Activated T-cell treated with anti-CD3 and anti-CD28 coated beads, Interleukin-2, amount 50 U/mL, for 48 hours (primary cell): Measurements from ENCODE around the gene IP6K1.
"Not testable (repeated sequence)": the region's sequence is repeated elsewhere in the genome, so short reads cannot be mapped to it uniquely, and the experiment has no call there.

ENCODE experiments used
- DNase-seq, 2 experiments: peaks; one replicate each; pipeline ENCODE4 v3.0.0-alpha.2; 2020

Gene IP6K1

DNA sequence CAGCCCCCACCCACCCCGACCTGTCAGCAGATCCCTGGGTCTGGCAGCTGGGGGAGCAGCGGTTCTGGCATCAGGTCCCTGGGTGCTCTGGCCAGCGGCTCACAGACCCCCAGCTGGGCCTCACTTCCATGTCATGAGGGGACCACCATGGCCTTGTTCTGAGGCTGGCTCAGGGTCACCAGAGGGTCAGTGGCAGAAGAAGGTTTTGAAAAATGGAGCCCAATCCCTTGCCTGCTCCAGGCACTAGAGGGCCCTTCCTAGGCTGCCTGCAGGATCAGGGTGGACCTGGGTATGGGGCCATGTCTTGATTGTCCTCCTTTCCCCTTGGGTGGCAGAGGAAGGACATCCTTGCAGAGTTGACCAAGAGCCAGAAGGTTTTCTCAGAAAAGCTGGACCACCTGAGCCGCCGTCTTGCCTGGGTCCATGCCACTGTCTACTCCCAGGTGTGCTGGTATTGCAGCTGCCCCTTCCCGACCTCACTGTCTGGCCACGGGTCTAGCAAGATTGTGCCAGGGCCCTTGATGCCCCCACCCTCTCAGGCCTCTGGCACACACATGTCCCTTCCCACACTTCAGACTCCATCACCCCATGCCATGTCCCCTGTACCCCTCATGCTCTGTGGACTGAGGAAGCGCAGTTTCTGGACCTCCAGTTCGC lies 79.8 kb downstream of the IP6K1 start:
- DNase-seq = no peak

DNA sequence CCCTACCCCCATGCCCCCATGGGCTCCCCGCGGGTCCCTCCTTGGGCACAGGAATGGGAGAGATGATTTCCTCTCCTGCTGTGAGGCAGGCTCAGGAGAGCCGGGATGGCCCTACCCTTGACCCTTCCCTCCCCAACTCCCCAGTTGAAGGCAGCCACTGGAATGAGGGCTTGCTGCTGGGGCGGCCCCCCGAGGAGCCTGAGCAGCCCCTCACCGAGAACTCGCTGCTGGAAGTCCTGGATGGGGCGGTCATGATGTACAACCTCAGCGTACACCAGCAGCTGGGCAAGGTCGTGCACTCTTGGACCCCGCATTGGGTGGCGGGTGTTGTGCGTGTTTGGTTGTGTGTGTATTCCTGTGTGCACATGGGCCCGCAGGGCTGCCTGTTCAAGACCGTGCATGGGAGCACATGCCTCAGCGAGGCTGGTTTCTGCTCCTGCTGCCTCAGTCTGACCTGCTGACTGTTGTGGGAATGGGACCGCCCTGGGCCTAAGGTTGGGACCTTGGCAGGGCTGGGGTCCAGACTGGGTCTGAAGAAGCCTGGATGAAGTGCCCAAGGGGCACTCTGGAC lies 80.9 kb downstream of the IP6K1 start:
- no peak for DNase-seq

DNA sequence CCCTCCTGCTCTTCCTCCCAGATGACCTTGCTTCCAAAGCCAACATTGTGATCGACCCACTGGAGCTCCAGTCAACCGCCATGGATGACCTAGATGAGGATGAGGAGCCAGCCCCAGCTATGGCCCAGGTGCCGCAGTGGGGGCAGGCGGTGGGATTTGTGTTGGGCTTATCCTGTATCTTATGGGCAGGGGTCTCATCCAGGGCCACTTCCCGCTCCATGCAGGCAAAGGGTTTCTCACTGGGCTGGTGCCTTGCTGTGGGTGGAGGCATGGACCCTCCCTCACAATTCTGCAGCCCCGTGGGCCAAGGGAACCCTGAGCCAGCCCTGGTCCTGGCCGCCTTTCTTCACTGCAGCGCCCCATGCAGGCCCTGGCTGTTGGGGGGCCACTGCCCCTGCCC lies 81.7 kb downstream of the IP6K1 start:
- no peak for DNase-seq

DNA sequence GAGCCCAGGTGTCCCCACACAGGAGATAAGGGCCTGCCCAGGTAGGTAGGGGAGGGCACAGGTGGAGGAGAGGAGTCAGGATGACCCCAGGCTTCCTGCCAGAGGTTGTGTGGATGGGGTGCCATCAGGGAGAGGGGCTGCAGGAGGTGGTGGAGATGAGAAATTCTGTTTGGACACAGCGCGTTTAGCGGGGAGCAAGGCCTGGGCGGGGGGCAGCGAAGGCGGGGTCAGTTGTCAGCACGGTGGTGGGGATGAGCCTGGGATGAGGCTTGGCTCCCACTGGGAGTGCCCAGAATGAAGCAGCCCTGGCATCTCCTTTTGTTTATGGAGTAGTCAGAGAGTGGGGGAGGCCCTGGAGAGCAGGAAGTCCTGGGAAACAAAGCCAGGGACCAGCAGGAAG lies 82.4 kb downstream of the IP6K1 start:
- DNase-seq = no peak

DNA sequence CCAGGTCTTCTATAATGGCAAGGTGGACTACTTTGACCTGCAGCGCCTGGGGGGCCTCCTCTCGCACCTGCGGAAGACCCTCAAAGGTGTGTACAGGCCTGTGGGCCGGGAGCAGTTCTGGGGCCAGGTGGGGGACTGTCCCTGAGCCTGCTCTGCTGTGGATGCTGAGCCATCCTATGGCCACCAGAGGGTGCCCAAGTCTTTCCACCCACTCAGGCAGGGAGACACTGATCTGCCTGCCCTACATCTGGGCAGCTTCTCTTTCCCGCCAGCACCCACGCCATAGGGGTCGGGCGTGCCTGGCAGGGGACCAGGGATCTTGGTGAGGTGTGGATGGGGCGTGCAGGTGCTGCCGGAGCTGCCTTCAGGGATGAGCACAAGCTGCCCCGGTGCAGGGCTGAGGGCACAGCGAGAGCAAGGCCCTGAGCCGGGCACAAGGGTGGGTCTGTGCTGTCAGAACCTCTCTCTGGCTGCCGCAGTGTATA lies 82.9 kb downstream of the IP6K1 start:
- DNase-seq = peak; percentile 73 to 80

DNA sequence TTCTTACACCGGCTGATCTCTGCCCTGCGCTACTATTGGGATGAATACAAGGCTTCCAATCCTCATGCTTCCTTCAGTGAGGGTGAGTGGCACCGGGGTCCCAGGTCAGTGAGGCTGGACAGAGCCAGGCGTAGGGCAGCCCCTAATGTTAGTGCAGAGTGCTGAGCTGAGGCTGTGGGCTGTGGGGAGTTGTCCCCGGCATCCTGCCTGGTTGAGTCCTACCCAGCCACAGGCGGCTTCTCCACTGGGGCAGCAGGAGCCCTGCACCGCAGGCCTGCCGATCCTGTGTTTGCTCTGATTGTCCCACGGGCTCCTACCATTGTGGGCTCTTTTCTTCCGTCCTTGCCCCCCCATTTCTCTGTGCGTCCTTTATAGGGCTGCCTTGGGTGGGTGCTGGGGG lies 83.7 kb downstream of the IP6K1 start:
- no peak for DNase-seq

DNA sequence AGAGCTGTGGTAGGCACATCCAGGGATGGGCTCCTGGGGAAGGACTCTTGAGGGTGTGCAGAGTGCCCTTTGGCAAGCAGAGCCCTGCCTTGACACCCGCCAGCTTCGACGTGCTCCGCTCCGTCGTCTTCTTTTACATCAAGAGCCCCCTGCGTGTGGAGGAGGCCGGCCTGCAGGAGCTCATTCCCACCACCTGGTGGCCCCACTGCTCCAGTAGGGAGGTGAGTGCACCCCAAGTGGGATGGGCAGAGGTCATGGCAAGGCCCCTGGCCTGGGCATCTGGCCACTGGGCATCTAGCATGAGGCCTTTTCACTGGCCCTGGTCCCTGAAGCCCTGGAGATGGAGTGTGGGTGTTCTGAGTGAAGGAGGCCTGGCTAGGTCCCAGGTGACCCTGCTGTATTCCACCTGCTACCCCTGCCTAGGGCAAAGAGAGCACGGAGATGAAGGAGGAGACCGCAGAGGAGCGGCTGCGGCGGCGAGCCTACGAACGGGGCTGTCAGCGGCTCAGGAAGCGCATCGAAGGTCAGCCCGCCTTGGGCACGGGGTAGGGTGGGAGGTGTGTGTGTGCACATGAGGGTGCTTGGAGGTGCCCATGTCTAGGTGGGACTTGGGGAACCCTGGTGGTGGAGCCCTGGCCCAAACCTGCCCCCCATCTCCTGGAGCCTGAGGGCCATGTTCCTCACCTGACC lies 84.8 kb downstream of the IP6K1 start:
- DNase-seq = peak in 1 of 2 experiments; percentile 40

DNA sequence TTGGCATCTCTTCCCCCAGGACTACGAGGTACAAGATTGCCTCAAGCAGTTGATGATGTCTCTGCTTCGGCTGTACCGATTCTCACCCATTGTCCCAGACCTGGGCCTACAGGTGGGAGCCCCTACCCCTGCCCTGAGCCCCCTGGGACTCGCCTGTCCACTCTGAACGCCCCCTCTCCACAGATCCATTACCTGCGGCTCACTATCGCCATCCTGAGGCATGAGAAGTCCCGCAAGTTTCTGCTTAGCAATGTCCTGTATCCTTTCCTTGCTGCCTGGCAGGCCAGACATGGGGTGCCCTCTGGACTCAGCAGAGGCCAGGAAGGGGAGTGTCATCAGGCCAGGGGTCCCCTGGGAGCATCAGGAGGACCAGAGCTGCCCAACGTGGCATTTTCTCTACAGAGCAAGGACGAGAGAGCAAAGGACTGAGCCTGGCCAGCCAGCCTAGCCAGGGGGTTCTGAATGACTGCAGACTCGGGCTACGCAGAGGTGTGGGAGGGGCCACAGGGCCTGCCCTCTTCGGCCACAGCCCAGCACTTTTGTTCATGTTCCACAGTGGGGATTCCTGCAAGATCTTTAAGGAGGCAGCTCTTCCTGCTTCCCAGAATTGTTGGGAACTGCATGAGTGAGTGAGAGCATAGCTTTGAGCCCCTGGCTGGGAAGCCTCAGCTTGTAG lies 85.8 kb downstream of the IP6K1 start:
- DNase-seq = no peak

DNA sequence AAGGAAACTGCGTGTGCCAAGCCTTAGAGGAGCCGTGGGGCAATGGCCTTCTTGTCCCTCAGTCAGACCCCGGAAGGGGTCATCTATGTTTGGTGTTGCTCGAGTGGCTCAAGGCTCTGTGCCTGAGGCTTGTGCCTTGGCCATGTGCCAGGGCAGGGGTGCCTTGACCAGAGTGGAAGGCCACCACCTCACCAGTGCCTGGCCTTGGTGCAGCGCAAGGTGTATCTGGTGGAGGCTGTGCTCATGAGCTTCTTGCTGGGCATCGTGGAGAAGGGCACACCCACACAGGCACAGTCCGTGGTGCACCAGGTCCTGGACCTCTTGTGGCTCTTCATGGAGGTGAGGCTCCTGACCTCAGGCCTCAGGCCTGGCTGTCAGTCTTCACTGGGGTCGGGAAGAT lies 86.3 kb downstream of the IP6K1 start:
- DNase-seq = no peak

DNA sequence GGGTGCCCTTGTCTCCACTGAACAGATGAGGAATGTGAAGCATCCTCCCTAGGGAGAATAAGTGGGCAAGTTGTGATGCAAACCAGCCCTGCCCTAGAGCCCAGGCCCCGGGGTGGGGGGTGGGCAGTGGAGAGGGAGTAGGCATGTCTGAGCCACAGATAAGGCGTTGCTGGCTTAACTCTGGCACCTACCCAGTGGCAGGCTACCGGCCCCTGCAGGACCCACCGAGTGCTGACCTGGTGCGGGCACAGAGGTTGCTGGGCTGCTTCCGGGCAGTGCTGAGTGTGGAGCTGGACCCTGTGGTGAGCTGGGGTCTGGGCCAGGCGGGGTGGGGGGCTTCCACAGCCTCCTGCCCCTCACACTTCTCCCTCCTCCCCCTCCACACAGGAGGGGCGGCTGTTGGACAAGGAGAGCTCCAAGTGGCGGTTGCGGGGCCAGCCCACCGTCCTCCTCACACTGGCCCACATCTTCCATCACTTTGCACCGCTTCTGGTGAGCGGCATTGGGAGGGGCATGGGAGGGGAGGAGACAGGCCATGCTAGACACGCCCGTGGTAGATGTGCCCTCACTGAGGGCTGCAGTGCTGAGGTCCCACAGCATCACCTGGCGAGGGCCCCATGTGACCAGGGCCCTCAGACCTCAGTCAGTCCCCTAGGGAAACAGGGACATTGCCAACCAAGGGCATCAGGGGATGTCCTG lies 86.9 kb downstream of the IP6K1 start:
- DNase-seq = no peak

DNA sequence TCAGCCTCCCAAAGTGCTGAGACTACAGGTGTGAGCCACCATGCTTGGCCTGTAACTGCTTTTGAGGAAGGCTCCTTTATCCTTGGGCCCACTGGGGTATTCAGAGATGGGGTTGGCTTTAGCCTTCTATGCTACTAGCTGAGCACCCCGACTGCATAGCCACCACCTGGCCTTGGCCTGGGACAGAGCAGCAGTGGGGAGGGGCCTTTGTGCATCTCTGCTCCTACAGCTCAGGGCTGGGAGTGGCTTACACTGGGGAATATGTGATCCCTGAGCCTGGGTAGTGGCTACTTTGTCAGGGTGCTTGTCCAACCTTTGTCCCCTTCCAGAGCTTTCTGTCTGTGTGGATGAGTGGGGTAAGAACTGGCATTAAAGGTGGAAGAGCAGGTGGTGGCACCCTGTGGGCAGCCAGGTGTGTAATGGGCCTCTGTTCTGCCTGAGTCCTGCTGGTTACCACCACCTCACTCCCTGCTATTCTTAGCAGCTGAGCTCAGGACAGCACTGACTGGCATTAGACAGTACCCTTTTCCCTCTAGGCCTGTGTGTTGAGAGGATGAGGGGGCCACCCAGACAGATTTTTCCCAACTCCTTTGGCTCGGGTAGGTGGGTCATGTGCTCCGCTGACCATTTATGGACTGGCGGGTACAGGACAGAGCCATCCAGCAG lies 90.9 kb downstream of the IP6K1 start:
- DNase-seq = not testable (repeated sequence)

DNA sequence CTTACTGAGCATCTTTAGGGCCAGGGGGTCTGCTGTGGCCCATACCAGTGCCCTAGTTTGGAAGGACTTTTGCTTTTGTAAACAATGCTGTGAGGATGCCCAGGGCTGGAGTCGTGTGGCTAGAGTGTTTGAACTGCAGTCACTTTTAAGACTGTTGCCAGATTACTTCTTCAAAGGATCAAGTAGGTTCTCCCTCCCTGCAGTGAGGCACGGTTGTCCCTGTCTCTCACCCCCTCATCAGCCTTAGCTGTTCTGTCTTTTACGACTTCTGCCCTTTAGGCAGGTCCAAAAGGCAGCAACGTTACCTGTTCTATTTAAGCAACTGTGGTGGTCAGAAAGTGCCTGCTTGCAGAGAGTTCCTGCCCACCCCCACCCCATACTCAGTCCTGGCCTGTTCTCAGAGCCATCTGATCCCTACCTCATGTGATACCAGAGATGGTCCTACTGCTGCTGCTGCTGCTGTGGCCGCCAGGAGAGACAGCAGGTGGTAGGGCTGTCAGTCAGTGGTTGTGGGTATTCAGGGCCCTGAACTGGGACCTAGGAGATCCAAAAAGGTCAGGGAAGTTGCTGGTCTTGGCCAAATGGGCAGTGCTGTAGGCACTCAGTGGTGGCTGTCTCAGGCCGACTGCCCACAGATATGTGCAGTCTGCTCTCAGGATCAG lies 91.8 kb downstream of the IP6K1 start:
- DNase-seq = not testable (repeated sequence)

DNA sequence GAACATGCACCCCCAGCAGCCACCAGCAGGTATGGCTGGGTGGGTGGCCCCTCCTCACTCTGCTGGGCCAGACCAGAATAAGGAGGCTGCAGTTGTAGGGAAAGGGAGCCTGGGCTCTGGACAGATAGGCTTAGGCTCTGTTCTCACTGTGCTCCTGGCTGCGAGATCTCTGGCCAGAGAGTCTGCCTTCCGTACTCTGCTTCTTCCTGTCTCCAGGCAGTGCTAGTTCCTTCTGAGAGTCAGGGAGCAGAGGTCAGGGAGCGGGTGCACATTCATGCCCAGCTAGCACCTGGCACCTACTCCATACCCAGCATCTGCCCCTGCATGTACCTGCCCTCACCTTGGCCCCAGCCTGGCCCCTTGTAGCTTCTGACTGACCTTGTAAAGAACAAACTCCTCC lies 94.9 kb downstream of the IP6K1 start:
- not testable (repeated sequence) for DNase-seq

DNA sequence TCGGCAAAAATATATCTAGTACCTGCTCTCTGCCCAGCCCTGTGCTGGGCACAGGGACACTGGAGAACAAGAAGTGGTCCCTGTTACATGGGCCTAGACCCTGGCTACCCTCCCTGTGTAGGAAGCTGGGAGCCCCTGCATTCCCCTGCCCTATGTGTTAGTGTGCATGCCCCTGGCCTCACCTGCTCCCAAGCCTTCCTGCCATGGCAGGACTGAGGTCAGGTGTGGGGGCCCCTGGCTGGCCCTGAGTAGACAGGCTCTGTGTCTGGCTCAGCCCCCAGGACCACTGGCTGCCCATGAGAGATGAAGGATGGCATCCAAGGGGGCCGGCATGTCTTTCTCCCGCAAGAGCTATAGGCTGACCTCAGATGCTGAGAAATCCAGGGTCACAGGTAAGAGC lies 95.5 kb downstream of the IP6K1 start:
- not testable (repeated sequence) for DNase-seq

DNA sequence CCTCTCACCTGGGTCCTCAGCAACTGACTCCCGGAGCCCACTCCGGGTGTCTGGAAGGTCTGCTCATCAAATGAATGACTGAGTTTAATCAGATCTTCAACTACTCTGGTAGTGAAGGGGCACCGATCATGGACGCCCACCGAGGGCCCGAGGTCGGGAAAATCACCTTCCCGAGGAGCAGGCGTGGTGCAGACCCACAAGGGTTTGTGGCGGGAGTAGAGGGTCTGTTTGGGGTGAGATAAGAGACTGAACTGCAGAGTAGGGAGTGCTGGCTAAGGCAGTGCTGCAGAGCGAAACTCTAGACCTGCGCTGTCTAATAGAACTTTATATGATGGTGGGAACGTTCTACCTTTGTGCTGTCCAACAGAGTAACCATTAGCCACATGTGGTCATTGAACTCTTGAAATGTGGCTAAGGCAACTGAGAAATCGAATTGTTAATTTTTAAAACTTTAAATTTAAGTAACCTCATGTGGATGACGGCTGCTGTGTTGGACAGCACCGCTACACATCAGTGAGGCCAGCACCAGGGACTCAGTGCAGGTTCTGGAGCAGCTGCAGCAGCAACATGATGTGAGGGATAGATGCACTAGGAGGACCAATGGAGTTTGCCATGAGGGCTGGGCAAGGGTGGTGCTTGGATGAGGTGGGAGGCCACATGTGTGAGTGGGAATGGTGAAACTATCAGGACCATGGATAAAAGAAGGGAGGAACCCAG lies 96.3 kb downstream of the IP6K1 start:
- not testable (repeated sequence) for DNase-seq

DNA sequence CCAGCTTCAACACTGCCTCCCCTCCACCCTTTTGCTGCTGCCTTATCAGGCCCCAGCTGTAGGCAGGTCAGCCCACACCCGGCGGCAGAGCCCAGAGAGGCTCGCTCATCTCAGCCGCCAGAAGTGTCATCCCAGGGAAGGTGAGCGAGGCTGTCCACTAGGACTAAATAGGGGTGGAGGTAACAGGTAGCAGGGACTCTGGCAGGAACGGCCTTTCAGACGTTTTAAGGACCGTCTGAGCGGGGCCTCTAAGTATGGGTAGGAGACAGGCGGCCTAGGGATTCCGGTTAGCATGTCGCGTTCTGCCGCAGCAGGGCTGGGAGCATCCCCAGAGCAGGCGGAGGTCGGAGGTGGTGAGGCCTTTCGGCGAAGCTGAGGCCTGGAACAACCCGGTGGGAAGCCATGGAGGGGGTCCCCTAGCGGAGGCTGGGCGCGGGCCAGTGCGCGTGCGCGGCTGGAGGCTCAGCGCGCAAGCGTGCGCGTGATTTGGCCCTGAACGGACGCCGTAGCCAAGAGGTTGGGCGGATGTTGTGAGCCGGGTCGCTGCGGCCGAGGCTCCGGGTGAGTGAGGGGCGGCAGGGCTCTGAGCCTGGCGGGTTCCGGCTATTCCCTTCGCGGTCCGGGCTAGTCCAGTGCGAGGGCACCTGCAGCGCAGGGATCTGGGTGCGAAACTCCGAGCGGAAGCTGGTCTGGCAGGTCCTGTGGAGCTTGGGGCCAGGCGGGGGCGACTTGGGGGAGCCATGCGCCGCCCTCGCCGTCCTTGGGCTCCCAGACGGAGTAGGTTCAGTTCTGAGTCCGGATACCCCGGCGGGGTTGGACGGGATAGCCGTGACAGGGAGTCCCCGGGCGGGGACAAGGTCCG lies 97.1 kb downstream of the IP6K1 start, which contains the start of the genes MST1 and RNF123:
Gene MST1 (minus strand): TSS at position 429 of the 862 bp plus-strand sequence. CDS start 783 bp downstream, outside the sequence.
Gene RNF123 (plus strand): TSS at position 512 of the 862 bp plus-strand sequence. CDS start 1,609 bp downstream, outside the sequence.
- DNase-seq = peak; percentile 94 to 95

DNA sequence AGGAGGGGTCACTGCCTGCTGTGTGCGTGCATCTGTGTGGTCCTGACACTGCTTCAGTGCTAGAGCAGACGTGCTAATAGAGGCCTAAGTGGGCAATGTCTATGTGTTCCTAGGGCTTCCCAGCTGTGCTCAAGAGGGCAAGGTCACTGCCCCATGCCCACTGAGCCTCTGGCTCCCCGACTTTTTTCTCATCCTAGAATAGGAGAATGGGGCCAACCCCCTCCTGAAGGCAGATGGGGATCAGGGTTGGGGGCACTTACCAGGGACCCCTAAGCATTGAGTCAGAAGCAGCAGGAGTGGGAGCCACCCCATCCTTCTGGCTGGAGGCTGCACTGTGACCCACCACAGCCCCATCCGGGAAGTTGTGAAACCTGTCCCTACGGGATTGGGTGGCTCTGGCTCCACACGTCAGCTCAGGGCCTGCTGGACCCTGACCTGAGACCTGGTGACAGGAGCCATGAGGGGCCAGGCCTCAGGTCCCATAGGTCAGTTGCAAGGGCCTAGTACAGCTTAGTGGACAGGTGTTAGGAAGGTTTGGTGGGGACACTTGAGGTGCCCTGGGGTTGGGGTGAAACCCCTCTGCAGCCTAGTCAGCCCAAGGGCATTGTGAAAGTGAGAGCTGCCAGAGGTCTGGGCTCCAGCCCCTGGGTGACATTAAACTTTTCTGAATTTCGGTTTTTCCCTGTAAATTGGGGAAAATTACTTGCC lies 97.8 kb downstream of the IP6K1 start:
- peak in 1 of 2 experiments; percentile 27 for DNase-seq

DNA sequence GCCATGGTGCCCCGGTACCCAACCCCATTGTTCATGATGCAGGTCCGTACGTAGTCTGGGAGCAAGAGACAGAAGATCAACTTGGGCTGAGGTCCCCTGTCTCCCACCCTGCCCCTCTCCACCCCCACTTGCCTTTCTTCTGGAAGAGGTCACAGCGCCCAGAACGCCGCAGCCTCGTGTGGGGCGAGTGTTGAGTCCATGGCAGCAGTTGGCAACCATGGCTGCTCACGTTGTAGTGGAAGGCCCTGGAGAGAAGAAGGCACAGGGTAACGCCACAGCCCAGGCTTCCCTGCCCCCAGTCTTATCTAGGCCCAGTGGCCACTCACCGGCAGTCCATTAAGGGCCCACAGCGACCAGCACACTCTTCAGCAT lies 98.9 kb downstream of the IP6K1 start:
- DNase-seq = not testable (repeated sequence)

DNA sequence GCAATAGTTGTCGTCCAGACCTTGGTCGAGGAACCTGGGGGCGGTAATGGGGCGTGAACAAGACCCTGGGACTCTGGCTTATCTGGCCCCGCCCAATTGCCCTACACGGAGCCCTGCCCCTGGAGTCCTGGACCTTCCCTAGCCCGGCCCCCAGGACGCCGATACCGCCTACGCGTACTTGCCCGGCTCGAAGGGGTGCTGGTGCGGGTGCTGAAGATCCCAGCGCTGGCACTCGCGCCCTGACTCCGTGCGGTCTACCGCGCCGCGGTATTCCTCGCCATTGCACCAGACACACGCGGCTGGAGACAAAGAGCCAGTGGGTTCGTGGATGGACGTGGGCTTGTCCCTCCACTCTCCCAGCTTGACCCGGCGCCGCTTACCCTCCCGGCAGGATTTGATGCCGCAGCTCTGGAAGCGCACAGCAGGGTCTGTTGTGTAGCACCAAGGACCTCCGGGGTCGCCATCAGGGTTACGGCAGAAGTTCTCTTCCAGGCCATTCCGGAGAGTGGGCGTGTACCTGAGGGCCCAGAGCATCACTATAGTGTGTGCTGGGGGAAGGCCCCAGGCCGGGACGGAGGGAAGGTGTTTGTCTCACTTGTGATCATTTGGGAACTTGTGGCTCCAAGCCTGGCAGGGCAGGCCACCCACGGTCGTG lies 99.4 kb downstream of the IP6K1 start:
- peak; percentile 67 to 72 for DNase-seq
